Epithelial cell of proximal tubule (primary cell): ENCODE measurements around the gene SGPL1. TPM values are rescaled to one million over a fixed set of nuclear protein-coding genes. Genes with fewer than 3 reads are reported as not detected.

Experiments
- DNase-seq: peaks from one replicate; pipeline ENCODE4 v3.0.0-alpha.2; 2011; ENCODE audit warnings: low read depth
- H3K4me3 ChIP-seq: 2 replicates; pipeline ENCODE4 v1.5.1; 2011; ENCODE audit warnings: low read depth, mild to moderate bottlenecking, low read length
- CTCF ChIP-seq: conservative IDR thresholded peaks from 2 replicates; pipeline ENCODE4 v1.5.1; 2012; ENCODE audit warnings: low read depth, mild to moderate bottlenecking, low read length
- total RNA-seq: library from RNA; depleted of rRNA; stranded (reverse); fragments of >200 nt; gene quantifications from 2 replicates; pipeline ENCODE4 v1.2.3, GENCODE V29; 2015

SGPL1 gene
- total RNA-seq, 1 donor from 2014 or later, result 35.7 TPM

- H3K4me3 ChIP-seq, result no peak overlapping the region
- TF ChIP-seq CTCF, result no peak
- DNase-seq, result no peak
Measured at GRCh38 chr10:70884741-70885140, 69.0 kb downstream of the SGPL1 start.

GRCh38 chr10:70885481-70885880 lies 69.7 kb downstream of the SGPL1 start:
- no peak for TF ChIP-seq CTCF
- DNase-seq, result no peak

GRCh38 chr10:70885931-70886903 lies 70.5 kb downstream of the SGPL1 start:
- DNase-seq, result no peak
- no peak overlapping the region for H3K4me3 ChIP-seq
- no peak for TF ChIP-seq CTCF

More at GRCh38 chr10:70885481-70885880, 69.7 kb downstream of the SGPL1 start:
- H3K4me3 ChIP-seq, result no peak overlapping the region

GRCh38 chr10:70886921-70887665 lies 71.3 kb downstream of the SGPL1 start:
- no peak for TF ChIP-seq CTCF
- H3K4me3 ChIP-seq, result peak overlapping the region; percentile 86
- DNase-seq, result no peak

GRCh38 chr10:70887804-70888800 lies 72.4 kb downstream of the SGPL1 start, which contains the start of gene PCBD1:
Gene PCBD1 (minus strand): TSS chr10:70888565. CDS start chr10:70888533, 32 bp downstream.
- peak within 1 kb of the TSS; percentile 86 for H3K4me3 ChIP-seq
- no peak for DNase-seq
- TF ChIP-seq CTCF, result no peak

GRCh38 chr10:70889291-70889690 lies 73.5 kb downstream of the SGPL1 start:
- H3K4me3 ChIP-seq, result no peak overlapping the region
- TF ChIP-seq CTCF, result no peak
- DNase-seq, result no peak
